Parathyroid adenoma (tissue), 2 donors: ENCODE measurements around the gene PTGER3.

ENCODE experiments used
- H2AFZ ChIP-seq: fragments of 300-600 bp; sonication (generic); one replicate; pipeline ENCODE4 v1.7.0; 2017; ENCODE audit warnings: antibody characterized with exemption, mild to moderate bottlenecking
- H3K27ac ChIP-seq: fragments of 300-600 bp; sonication (generic); one replicate; pipeline ENCODE4 v1.7.0; 2017
- H3K27me3 ChIP-seq: fragments of 300-600 bp; sonication (generic); one replicate; pipeline ENCODE4 v1.7.0; 2017; ENCODE audit warnings: low read length; ENCODE audit not compliant: control insufficient read depth, insufficient read depth
- H3K36me3 ChIP-seq: fragments of 300-600 bp; sonication (generic); one replicate; pipeline ENCODE4 v1.7.0; 2017; ENCODE audit warnings: low read length; ENCODE audit not compliant: control insufficient read depth, insufficient read depth
- H3K4me1 ChIP-seq: fragments of 300-600 bp; sonication (generic); one replicate; pipeline ENCODE4 v1.7.0; 2017; ENCODE audit warnings: control low read depth
- H3K4me2 ChIP-seq: fragments of 300-600 bp; sonication (generic); one replicate; pipeline ENCODE4 v1.7.0; 2017; ENCODE audit warnings: low read length
- H3K4me3 ChIP-seq: fragments of 300-600 bp; sonication (generic); one replicate; pipeline ENCODE4 v1.7.0; 2017; ENCODE audit warnings: low read depth, low read length
- H3K79me2 ChIP-seq: fragments of 300-600 bp; sonication (generic); one replicate; pipeline ENCODE4 v1.7.0; 2017; ENCODE audit warnings: control low read depth
- H3K9ac ChIP-seq: fragments of 300-600 bp; sonication (generic); one replicate; pipeline ENCODE4 v1.7.0; 2017; ENCODE audit warnings: mild to moderate bottlenecking
- H3K9me3 ChIP-seq: fragments of 300-600 bp; sonication (generic); one replicate; pipeline ENCODE4 v1.7.0; 2017; ENCODE audit warnings: low read length; ENCODE audit not compliant: control insufficient read depth
- TF ChIP-seq, protein P1 (sequence below): fragments of 300-600 bp; sonication (generic); IDR thresholded peaks from one replicate; pipeline ENCODE4 v1.7.0; 2017; ENCODE audit warnings: antibody characterized with exemption, mild to moderate bottlenecking
- donor health status: primary hyperparathyroidism.

Gene PTGER3

DNA sequence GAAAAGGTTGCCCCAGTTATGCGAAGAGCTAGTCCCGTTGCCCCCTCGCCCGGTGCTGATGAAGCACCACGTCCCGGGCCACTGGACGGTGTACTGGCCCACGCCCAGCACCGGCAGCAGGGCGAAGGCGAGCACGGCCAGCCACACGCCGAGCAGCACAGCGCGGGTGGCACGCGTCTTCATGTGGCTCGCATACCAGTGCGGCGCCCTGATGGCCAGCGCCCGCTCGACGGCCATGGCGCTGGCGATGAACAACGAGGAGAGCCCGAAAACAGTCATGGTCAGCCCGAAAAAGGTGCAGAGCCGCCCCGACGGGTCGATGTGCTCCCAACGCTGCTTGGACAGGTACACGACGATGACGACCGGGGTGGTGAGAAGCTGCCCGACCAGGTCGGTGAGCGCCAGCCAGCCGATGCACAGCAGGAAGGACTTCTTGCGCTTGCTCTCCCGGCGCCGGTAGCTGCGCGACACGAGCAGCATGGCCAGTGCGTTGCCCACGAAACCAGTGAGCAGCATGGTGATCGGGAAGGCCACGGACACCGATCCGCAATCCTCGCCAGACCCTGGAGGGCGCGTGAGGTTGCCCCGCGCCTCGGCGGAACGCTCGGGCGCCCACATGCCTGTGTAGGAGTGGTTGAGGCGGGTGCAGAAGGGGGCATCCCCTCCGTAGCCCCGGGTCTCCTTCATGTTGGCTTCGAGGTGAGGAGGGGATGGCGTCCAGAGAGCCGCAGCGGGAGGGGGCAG lies 553 bp downstream of the PTGER3 start:
- no peak overlapping the region for H3K9ac ChIP-seq
- H3K27me3 ChIP-seq = no peaks in the 10 kb centered on the region
- no peaks in the 10 kb centered on the region for H3K4me1 ChIP-seq
- no peaks in the 10 kb centered on the region for H3K79me2 ChIP-seq
- no peaks in the 10 kb centered on the region for H3K36me3 ChIP-seq
- no peaks in the 10 kb centered on the region for H3K9me3 ChIP-seq
- TF ChIP-seq, protein P1, sequence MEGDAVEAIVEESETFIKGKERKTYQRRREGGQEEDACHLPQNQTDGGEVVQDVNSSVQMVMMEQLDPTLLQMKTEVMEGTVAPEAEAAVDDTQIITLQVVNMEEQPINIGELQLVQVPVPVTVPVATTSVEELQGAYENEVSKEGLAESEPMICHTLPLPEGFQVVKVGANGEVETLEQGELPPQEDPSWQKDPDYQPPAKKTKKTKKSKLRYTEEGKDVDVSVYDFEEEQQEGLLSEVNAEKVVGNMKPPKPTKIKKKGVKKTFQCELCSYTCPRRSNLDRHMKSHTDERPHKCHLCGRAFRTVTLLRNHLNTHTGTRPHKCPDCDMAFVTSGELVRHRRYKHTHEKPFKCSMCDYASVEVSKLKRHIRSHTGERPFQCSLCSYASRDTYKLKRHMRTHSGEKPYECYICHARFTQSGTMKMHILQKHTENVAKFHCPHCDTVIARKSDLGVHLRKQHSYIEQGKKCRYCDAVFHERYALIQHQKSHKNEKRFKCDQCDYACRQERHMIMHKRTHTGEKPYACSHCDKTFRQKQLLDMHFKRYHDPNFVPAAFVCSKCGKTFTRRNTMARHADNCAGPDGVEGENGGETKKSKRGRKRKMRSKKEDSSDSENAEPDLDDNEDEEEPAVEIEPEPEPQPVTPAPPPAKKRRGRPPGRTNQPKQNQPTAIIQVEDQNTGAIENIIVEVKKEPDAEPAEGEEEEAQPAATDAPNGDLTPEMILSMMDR = no peak
- H3K4me3 ChIP-seq = peak overlapping the region; percentile 42
- peak overlapping the region; percentile 85 for H2AFZ ChIP-seq
- peak overlapping the region; percentile 32 for H3K27ac ChIP-seq
- H3K4me2 ChIP-seq = peak overlapping the region; percentile 69

DNA sequence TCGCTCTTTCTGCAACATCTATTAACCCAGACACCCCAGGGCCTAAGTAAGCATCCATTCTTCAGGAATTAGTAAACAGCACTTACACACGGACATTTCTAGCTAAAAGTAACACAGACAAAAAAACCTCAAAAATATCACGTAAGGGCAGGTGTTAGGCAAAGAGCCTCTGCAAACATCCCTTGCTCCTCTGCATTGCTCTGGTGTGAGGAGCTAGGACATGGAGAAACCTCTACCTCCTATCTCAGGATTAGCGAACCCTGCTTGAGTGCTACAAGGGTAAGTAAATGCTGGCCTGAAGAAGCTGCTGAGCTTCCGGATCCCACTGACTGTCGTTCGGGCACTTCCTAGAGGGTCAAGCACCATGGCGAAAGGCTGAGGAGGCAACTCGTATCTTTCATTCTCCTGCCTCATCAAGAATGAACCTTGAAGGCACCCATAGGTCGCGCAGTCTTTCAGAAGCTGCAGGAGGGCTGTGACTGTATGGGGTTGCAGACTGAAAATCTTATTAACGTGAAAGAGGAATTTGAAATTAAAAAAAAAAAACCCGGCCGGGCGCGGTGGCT lies 2.1 kb downstream of the PTGER3 start:
- no peaks in the 10 kb centered on the region for H3K4me1 ChIP-seq
- no peaks in the 10 kb centered on the region for H3K27me3 ChIP-seq
- no peak overlapping the region for H3K4me3 ChIP-seq

DNA sequence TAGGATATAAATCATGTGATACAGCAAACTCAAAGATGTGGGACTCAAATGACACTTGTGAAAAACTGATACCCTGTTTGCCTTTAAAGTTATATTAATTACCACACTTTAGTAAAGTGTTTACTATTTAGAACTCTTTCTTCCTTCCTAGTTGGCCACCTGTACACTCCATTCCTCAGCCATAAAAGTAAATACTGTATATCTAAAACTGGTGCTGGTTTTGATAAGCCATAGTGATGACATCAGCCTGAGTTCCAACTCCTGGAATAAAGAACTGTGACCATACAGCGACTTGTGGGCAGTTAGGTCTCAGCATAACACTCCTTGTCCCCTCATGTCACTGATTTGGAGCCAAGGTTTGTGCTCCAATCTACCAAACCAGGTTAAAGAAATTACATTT lies 2.8 kb downstream of the PTGER3 start:
- Histone ChIP-seq H3K9me3 (no peaks in the 10 kb centered on the region), H3K36me3 (no peaks in the 10 kb centered on the region), H3K4me2 (no peak overlapping the region), H3K4me3 (no peak overlapping the region), H3K27me3 (no peaks in the 10 kb centered on the region), H3K9ac (no peak overlapping the region), H3K79me2 (no peaks in the 10 kb centered on the region), H2AFZ (no peak overlapping the region), H3K27ac (no peak overlapping the region), H3K4me1 (no peaks in the 10 kb centered on the region)
- TF ChIP-seq, protein P1 = no peak

More for the DNA sequence above, 2.1 kb downstream of the PTGER3 start:
- Histone ChIP-seq H3K36me3 (no peaks in the 10 kb centered on the region), H2AFZ (no peak overlapping the region), H3K79me2 (no peaks in the 10 kb centered on the region), H3K9me3 (no peaks in the 10 kb centered on the region), H3K27ac (no peak overlapping the region), H3K9ac (no peak overlapping the region), H3K4me2 (no peak overlapping the region)
- TF ChIP-seq, protein P1 = no peak

DNA sequence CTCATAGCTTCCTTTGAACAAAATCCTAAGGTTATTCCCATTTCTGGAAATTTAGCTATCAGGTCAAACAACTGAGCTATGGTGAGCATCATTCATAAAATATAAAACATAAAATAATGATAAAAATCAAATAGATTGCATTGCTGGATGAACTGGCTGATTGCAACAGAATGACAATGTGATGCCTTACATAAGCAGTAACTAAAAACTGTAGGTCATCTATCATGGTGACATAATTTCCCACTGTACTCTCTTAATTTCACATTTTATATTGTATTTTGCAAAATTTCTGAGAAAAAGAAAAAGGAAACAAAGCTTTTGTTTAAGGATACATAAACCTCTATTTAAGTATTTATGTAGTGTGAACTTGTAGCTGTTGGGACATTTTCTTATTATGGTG lies 4.6 kb downstream of the PTGER3 start:
- no peaks in the 10 kb centered on the region for H3K4me1 ChIP-seq
- H3K79me2 ChIP-seq = no peaks in the 10 kb centered on the region
- TF ChIP-seq, protein P1 = no peak
- H3K27ac ChIP-seq = no peak overlapping the region
- H3K9ac ChIP-seq = no peak overlapping the region
- no peaks in the 10 kb centered on the region for H3K27me3 ChIP-seq
- H3K4me3 ChIP-seq = no peak overlapping the region
- H3K9me3 ChIP-seq = no peaks in the 10 kb centered on the region
- H3K4me2 ChIP-seq = no peak overlapping the region
- H2AFZ ChIP-seq = no peak overlapping the region
- H3K36me3 ChIP-seq = no peaks in the 10 kb centered on the region

DNA sequence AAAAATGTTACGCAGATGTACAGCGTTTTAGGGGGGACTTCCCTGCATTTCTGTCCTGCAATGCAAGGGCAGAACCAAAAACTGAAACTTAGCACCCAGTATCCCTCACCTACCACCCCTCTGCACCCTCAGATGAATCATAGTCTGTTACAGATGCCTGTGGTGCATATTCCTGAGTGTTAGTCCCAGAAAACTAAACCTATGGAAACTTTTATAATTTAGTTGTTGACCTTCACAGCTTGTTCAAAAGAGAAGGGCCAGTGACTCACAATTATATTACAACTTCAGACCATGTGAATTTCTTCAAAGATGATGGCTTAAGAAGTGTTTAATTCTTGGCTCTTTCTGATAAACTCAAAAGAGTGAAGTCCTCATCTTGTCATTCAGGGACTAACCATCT lies 5.8 kb downstream of the PTGER3 start:
- Histone ChIP-seq H3K9ac (no peak overlapping the region), H2AFZ (no peak overlapping the region), H3K79me2 (no peaks in the 10 kb centered on the region), H3K4me2 (no peak overlapping the region), H3K9me3 (no peaks in the 10 kb centered on the region), H3K4me3 (no peak overlapping the region), H3K36me3 (no peaks in the 10 kb centered on the region), H3K27me3 (no peaks in the 10 kb centered on the region), H3K27ac (no peak overlapping the region), H3K4me1 (no peaks in the 10 kb centered on the region)
- TF ChIP-seq, protein P1 = no peak
